Right lobe of liver (tissue), 6 donors: ENCODE data around the gene FUCA2. TPM values are rescaled to one million over a fixed set of nuclear protein-coding genes. Genes with fewer than 3 reads are reported as not detected.
"Not testable (repeated sequence)": the region's sequence is repeated elsewhere in the genome, so short reads cannot be mapped to it uniquely, and the experiment has no call there.

ENCODE experiments used
- ATAC-seq, 4 donors: fragments of 200-7000 bp; cut with Tn5 transposase; one replicate each; pipeline ENCODE4 v1.9.1; 2020; ENCODE audit warnings: mild to moderate bottlenecking in 4 of 4, moderate library complexity in 4 of 4
- DNase-seq, 3 donors: peaks; one replicate each; pipeline ENCODE4 v3.0.0-alpha.2; 2020
- H3K27ac ChIP-seq, 3 donors: fragments of 200-600 bp; one replicate each; pipeline ENCODE4 v1.8.0; 2022
- H3K27me3 ChIP-seq, 2 donors: fragments of 200-600 bp; one replicate each; pipeline ENCODE4 v1.8.0; 2022
- H3K36me3 ChIP-seq, 4 donors: fragments of 200-600 bp; sonication (generic) in 1 of 4; one replicate each; pipeline versions ENCODE4 v1.5.1 to v1.8.0; 2017 to 2022; ENCODE audit warnings: control low read depth in 1 of 4
- H3K4me1 ChIP-seq, 4 donors: fragments of 200-600 bp; sonication (generic) in 1 of 4; one replicate each; pipeline versions ENCODE4 v1.5.1 to v1.8.0; 2017 to 2022; ENCODE audit warnings: control low read depth in 1 of 4
- H3K4me3 ChIP-seq, 3 donors: fragments of 200-600 bp; one replicate each; pipeline ENCODE4 v1.8.0; 2022
- H3K9me3 ChIP-seq, 4 donors: fragments of 200-600 bp; sonication (generic) in 1 of 4; one replicate each; pipeline versions ENCODE4 v1.5.1 to v1.8.0; 2017 to 2022; ENCODE audit warnings: control low read depth in 1 of 4
- POLR2A ChIP-seq: fragments of 450-650 bp; IDR thresholded peaks from one replicate; pipeline ENCODE4 v1.6.1; 2017; ENCODE audit warnings: antibody characterized with exemption, mild to moderate bottlenecking
- WGBS: methylation state at CpG from one replicate; pipeline ENCODE4 v1.1.6; 2018; ENCODE audit warnings: low coverage, low lambda C conversion rate; ENCODE audit not compliant: insufficient coverage; ENCODE audit errors: missing lambda C conversion rate; 5-methylcytosine and 5-hydroxymethylcytosine counted together
- intact Hi-C, 2 donors: fragments of 100-400 bp; cut with DNase I; formaldehyde crosslinking; loops; one replicate each; pipeline versions ENCODE4 v1.11.2 to v1.14.1; 2022
- small RNA-seq, 2 experiments: library from RNA; depleted of rRNA; stranded (forward); fragments of <200 nt; gene quantifications; one replicate each; pipeline ENCODE3, GENCODE V24; 2016
- total RNA-seq, 6 experiments: library from RNA; depleted of rRNA in 2 of 6; stranded (reverse); fragments of >200 nt in 2 of 6; fragmentation: NEBNext Ultra II Directional in 3 of 6; extraction: Animal tissue kit (Norgen Biotek cat#: 25700) in 3 of 6; gene quantifications; one replicate each; pipeline versions ENCODE4 v1.1.0 to v1.2.4, GENCODE V29; 2016 to 2023
- TF ChIP-seq, protein P1 (sequence below), 4 donors: fragments of 200-600 bp in 3 of 4; fragments of 450-650 bp in 1 of 4; IDR thresholded peaks; one replicate each; pipeline versions ENCODE4 v1.5.1 to v1.8.0; 2016 to 2022; ENCODE audit warnings: antibody characterized with exemption in 4 of 4, mild to moderate bottlenecking in 2 of 4
- donor health status: DM: no; HTN: yes; CAD: no.
- donor health status: DM: no; HTN: no; CAD: no.
- donor health status: DM: no; HTN: no; CAD: no.
- donor health status: DM: no; HTN: yes; CAD: no.
- donor health status: DM: no; HTN: yes; CAD: no.

FUCA2 gene
- total RNA-seq, 6 experiments from 2014 or later: 28.6 to 58.7 (median 35.1) TPM

- 4% methylated on average over 19 of the region's 19 CpGs for WGBS
- no peaks in the 10 kb centered on the region for H3K9me3 ChIP-seq
- no peak for TF ChIP-seq POLR2A
- TF ChIP-seq, protein P1, sequence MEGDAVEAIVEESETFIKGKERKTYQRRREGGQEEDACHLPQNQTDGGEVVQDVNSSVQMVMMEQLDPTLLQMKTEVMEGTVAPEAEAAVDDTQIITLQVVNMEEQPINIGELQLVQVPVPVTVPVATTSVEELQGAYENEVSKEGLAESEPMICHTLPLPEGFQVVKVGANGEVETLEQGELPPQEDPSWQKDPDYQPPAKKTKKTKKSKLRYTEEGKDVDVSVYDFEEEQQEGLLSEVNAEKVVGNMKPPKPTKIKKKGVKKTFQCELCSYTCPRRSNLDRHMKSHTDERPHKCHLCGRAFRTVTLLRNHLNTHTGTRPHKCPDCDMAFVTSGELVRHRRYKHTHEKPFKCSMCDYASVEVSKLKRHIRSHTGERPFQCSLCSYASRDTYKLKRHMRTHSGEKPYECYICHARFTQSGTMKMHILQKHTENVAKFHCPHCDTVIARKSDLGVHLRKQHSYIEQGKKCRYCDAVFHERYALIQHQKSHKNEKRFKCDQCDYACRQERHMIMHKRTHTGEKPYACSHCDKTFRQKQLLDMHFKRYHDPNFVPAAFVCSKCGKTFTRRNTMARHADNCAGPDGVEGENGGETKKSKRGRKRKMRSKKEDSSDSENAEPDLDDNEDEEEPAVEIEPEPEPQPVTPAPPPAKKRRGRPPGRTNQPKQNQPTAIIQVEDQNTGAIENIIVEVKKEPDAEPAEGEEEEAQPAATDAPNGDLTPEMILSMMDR (IDR thresholded peaks at IDR 0.05): no peak
- no peaks in the 10 kb centered on the region for H3K36me3 ChIP-seq
- intact Hi-C loops: no loop called here
- peak overlapping the region; percentile 63 to 71 (median 67) for H3K4me3 ChIP-seq
- H3K27ac ChIP-seq: peak overlapping the region; percentile 49 to 55 (median 52)
- H3K27me3 ChIP-seq: no peaks in the 10 kb centered on the region
- DNase-seq (peak in 1 of 3 donors; percentile 25), ATAC-seq (peak; percentile 7 to 18 (median 10))
- peaks cover 0 to 19% (median 2%) of the 10 kb centered on the region in 4 donors for H3K4me1 ChIP-seq
Measured at GRCh38 chr6:143449714-143450452, 61.6 kb downstream of the FUCA2 start.

- 81% methylated on average over 6 of the region's 6 CpGs for WGBS
- H3K4me1 ChIP-seq: peaks cover 0 to 19% (median 2%) of the 10 kb centered on the region in 4 donors
- intact Hi-C loops: no loop called here
- H3K27me3 ChIP-seq: no peaks in the 10 kb centered on the region
- H3K4me3 ChIP-seq: peak overlapping the region; percentile 63 to 71 (median 67)
- no peak for ATAC-seq
- no peaks in the 10 kb centered on the region for H3K36me3 ChIP-seq
- DNase-seq: no peak
- TF ChIP-seq, protein P1 (IDR thresholded peaks at IDR 0.05): no peak
- no peak for TF ChIP-seq POLR2A
- H3K9me3 ChIP-seq: no peaks in the 10 kb centered on the region
- no peak overlapping the region for H3K27ac ChIP-seq
Measured at GRCh38 chr6:143449082-143449713, 62.3 kb downstream of the FUCA2 start.

- 100% methylated on average over 2 of the region's 2 CpGs for WGBS
- intact Hi-C loops, H3K4me3 ChIP-seq, H3K36me3 ChIP-seq, H3K27me3 ChIP-seq, DNase-seq, ATAC-seq, H3K27ac ChIP-seq, H3K9me3 ChIP-seq: not testable (repeated sequence)
- peaks cover 0 to 19% (median 2%) of the 10 kb centered on the region in 4 donors for H3K4me1 ChIP-seq
Measured at GRCh38 chr6:143447865-143448264, 63.7 kb downstream of the FUCA2 start.

Small RNAs within 50 kb of the gene (small RNA-seq; reads per million reads assigned to genes)
- 0 reads per million in 2 experiments for gene RNA5SP221

Other genes with a start within 250 kb of the FUCA2 start
- gene ADAT2, start 61.0 kb downstream of the FUCA2 start, total RNA-seq: 1 to 10 TPM; 3.6 to 5.2 (median 4.2) TPM
- 10 to 100 TPM; 16.0 to 23.6 (median 18.7) TPM for gene PEX3, start 60.9 kb downstream of the FUCA2 start, total RNA-seq
- gene PHACTR2, start 166.2 kb upstream of the FUCA2 start, total RNA-seq: 10 to 100 TPM; 14.0 to 62.7 (median 20.9) TPM